MCF 10A (cell line): ENCODE data around the gene DFFA. TPM values are rescaled to one million over a fixed set of nuclear protein-coding genes. Genes with fewer than 3 reads are reported as not detected.
A peak's percentile ranks its signal among the peaks of the same experiment; 100 is the strongest.

Source experiments
- BruUV-seq: library from RNA; stranded (reverse); fragments of 400-500 nt; replicated peaks from 2 replicates; lab custom pipeline; 2021; lab: Mats Ljungman, UMichigan
- CTCF ChIA-PET: fragments of 300-600 bp; sonication (Branson Sonifier 250); formaldehyde crosslinking; extraction: SDS; loops from one replicate; lab custom pipeline; 2021; ENCODE audit warnings: antibody characterized with exemption, inconsistent platforms; lab: Yijun Ruan, JAX
- POLR2A ChIA-PET: fragments of 300-600, 350-650 bp; sonication (Branson Sonifier 250); formaldehyde crosslinking; extraction: SDS; loops from one replicate; lab custom pipeline; 2020; ENCODE audit warnings: antibody characterized with exemption, inconsistent platforms; lab: Yijun Ruan, JAX
- DNase-seq: peaks from one replicate; pipeline ENCODE4 v3.0.0-alpha.2; 2018; ENCODE audit not compliant: unreplicated experiment
- H3K27ac Mint-ChIP-seq: one replicate; pipeline ENCODE4 v1.8.0; 2022; ENCODE audit warnings: mild to moderate bottlenecking, low read depth, mixed read lengths; ENCODE audit not compliant: unreplicated experiment
- H3K27me3 Mint-ChIP-seq: one replicate; pipeline ENCODE4 v1.8.0; 2022; ENCODE audit warnings: mixed read lengths; ENCODE audit not compliant: insufficient read depth, unreplicated experiment
- H3K36me3 Mint-ChIP-seq: one replicate; pipeline ENCODE4 v1.8.0; 2022; ENCODE audit warnings: mild to moderate bottlenecking, moderate library complexity, mixed read lengths; ENCODE audit not compliant: insufficient read depth, unreplicated experiment
- H3K4me1 Mint-ChIP-seq: one replicate; pipeline ENCODE4 v1.8.0; 2022; ENCODE audit warnings: mixed read lengths; ENCODE audit not compliant: insufficient read depth, unreplicated experiment
- H3K4me3 Mint-ChIP-seq: one replicate; pipeline ENCODE4 v1.8.0; 2022; ENCODE audit warnings: mild to moderate bottlenecking, moderate library complexity, mixed read lengths; ENCODE audit not compliant: unreplicated experiment
- H3K9me3 Mint-ChIP-seq: one replicate; pipeline ENCODE4 v1.8.0; 2022; ENCODE audit warnings: mixed read lengths; ENCODE audit not compliant: unreplicated experiment
- CTCF ChIP-seq: fragments of 200-600 bp; IDR thresholded peaks from one replicate; pipeline ENCODE4 v1.8.0; 2022; ENCODE audit warnings: antibody characterized with exemption, mild to moderate bottlenecking; ENCODE audit not compliant: unreplicated experiment
- intact Hi-C: fragments of 100-400 bp; cut with micrococcal nuclease; formaldehyde crosslinking; loops from 2 replicates; pipeline ENCODE4 v1.14.1; 2022
- total RNA-seq: library from RNA; stranded (reverse); gene quantifications from 2 replicates; pipeline ENCODE4 v1.2.3, GENCODE V29; 2022

DFFA gene
- total RNA-seq, 1 experiment from 2014 or later: 51.3 TPM

DNA sequence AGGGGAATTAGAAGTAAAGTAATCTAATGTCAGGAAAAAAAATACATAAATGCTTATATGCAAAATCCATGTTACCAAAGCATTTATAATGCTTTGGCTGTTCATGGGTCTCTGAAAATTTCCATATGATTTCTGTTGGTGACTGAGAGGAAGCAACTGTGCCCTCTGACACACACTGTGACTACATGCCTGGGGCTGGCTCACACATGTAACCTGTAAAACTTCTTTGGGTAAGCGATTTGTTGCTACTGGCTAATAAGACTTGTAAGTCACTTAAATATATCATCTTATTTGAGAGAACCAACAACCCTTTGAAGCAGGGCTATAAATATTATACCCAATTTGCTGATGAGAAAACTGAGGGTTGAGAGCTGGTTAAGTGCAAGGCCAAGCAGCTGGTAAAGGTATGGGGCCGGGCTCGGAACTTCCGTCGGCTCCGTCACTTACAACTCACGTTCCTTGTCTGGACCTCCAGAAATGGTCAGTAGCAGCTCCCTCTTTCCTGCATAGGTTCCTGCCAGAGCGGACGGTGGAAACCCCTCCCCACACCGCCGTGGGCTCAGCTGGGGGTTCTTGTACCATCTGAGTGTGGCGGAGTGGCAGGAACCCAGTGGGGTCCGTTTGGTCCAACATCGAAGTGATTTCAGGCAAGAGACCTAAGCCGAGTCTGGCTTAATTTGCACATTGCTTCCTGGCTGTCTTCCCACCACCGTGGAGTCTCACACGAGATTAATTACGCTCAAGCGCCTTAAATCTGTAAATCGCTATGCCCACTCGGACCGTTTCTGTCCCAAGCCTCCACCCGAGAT, 714 bp downstream of the DFFA start:
- peaks cover 7% of the 10 kb centered on the region for H3K4me1 Mint-ChIP-seq
- H3K4me3 Mint-ChIP-seq: peak overlapping the region; percentile 97
- BruUV-seq: TSS peak; percentile 71
- no peaks in the 10 kb centered on the region for H3K27me3 Mint-ChIP-seq
- no peak for DNase-seq
- CTCF ChIA-PET: interaction anchor here (0.8 kb wide), 1 partner anchor 41 kb away, joined by 3 read pairs; the partner anchor contains the start of gene CENPS
- TF ChIP-seq CTCF: no peak
- peak overlapping the region; percentile 94 for H3K27ac Mint-ChIP-seq
- POLR2A ChIA-PET: interaction anchor here (0.5 to 2.6 kb wide), 9 partner anchors 10 to 1290 kb away, joined by 3 to 23 read pairs (median 4); partner anchors contain the start of gene CENPS
- no peaks in the 10 kb centered on the region for H3K9me3 Mint-ChIP-seq
- intact Hi-C loops: no loop called here
- H3K36me3 Mint-ChIP-seq: peaks cover 32% of the 10 kb centered on the region

- H3K9me3 Mint-ChIP-seq: no peaks in the 10 kb centered on the region
- H3K27ac Mint-ChIP-seq: no peak overlapping the region
- intact Hi-C loops: no loop called here
- ChIA-PET POLR2A (interaction anchor here (1.8 kb wide), 1 partner anchor 13 kb away, joined by 4 read pairs; no protein-coding TSS in a partner anchor), CTCF (no interaction called here)
- TF ChIP-seq CTCF: no peak
- H3K4me3 Mint-ChIP-seq: no peak overlapping the region
- BruUV-seq: no TSS peak
- DNase-seq: no peak
- no peaks in the 10 kb centered on the region for H3K4me1 Mint-ChIP-seq
- H3K36me3 Mint-ChIP-seq: peaks cover 48% of the 10 kb centered on the region
- no peaks in the 10 kb centered on the region for H3K27me3 Mint-ChIP-seq
Observed at GRCh38 chr1:10470043-10470442, 2.3 kb downstream of the DFFA start.

- no TSS peak for BruUV-seq
- H3K4me1 Mint-ChIP-seq: no peaks in the 10 kb centered on the region
- H3K27me3 Mint-ChIP-seq: no peaks in the 10 kb centered on the region
- DNase-seq: no peak
- peaks cover 76% of the 10 kb centered on the region for H3K36me3 Mint-ChIP-seq
- intact Hi-C loops: no loop called here
- ChIA-PET CTCF (interaction anchor here (0.7 to 2.3 kb wide), 3 partner anchors 24 to 1858 kb away, joined by 3 to 13 read pairs (median 4); no protein-coding TSS in a partner anchor), POLR2A (no interaction called here)
- no peak overlapping the region for H3K27ac Mint-ChIP-seq
- no peak for TF ChIP-seq CTCF
- no peak overlapping the region for H3K4me3 Mint-ChIP-seq
- no peaks in the 10 kb centered on the region for H3K9me3 Mint-ChIP-seq
Observed at GRCh38 chr1:10467078-10467477, 5.3 kb downstream of the DFFA start.

DNA sequence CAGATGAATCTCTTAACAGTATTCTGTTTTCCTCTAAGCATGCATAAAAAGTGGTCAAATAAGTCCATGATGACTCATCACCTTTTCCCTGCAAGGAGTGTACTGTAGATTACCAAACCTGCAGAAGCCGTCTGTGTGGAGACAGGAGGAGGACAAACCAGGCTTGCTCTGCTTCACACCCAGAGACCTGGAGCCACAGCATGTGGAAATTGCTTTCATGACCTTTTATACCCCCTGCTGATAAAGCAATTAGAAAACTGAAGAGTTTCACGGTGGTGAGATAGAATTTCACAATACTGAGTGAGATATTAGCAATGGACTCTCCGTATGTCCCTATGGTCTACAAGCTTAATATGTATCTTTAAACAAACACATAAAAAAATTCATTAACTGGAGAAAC, 13.1 kb downstream of the DFFA start:
- Mint-ChIP-seq H3K27me3 (no peaks in the 10 kb centered on the region), H3K27ac (peak overlapping the region; percentile 39), H3K4me1 (peaks cover 12% of the 10 kb centered on the region), H3K9me3 (no peaks in the 10 kb centered on the region), H3K4me3 (no peak overlapping the region), H3K36me3 (peaks cover 41% of the 10 kb centered on the region)
- BruUV-seq: no TSS peak
- ChIA-PET CTCF (interaction anchor here (0.7 to 4.0 kb wide), 4 partner anchors 13 to 82 kb away, joined by 3 to 18 read pairs (median 4); no protein-coding TSS in a partner anchor), POLR2A (interaction anchor here (0.5 to 1.3 kb wide), 9 partner anchors 13 to 553 kb away, joined by 3 to 17 read pairs (median 4); partner anchors contain the start of gene DFFA)
- intact Hi-C loops: no loop called here
- TF ChIP-seq CTCF: no peak
- peak; percentile 88 for DNase-seq
